Right lobe of liver (tissue), 4 donors: ENCODE measurements around the gene KHDC1L.

Experiments
- POLR2A ChIP-seq: fragments of 450-650 bp; IDR thresholded peaks from one replicate; pipeline ENCODE4 v1.6.1; 2017; ENCODE audit warnings: antibody characterized with exemption, mild to moderate bottlenecking
- TF ChIP-seq, protein P1 (sequence below), 4 donors: fragments of 200-600 bp in 3 of 4; fragments of 450-650 bp in 1 of 4; IDR thresholded peaks; one replicate each; pipeline versions ENCODE4 v1.5.1 to v1.8.0; 2016 to 2022; ENCODE audit warnings: antibody characterized with exemption in 4 of 4, mild to moderate bottlenecking in 2 of 4
- donor health status: DM: no; HTN: no; CAD: no.
- donor health status: DM: no; HTN: no; CAD: no.
- donor health status: DM: no; HTN: yes; CAD: no.

DNA sequence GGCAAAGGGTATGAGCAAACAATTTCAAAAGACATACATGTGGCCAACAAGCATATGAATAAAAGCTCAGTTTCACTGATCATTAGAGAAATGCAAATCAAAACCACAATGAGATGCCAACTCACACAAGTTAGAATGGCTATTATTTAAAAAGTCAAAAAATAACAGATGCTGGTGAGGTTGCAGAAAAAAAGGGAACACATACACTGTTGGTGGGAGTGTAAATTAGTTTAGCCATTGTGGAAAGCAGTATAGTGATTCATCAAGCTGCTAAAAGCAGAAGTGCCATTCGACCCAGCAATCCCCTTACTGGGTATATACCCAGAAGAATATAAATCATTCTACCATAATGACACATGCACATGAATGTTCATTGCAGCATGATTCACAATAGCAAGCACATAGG lies 6.7 kb upstream of the KHDC1L start:
- no peak for TF ChIP-seq POLR2A
- TF ChIP-seq, protein P1, sequence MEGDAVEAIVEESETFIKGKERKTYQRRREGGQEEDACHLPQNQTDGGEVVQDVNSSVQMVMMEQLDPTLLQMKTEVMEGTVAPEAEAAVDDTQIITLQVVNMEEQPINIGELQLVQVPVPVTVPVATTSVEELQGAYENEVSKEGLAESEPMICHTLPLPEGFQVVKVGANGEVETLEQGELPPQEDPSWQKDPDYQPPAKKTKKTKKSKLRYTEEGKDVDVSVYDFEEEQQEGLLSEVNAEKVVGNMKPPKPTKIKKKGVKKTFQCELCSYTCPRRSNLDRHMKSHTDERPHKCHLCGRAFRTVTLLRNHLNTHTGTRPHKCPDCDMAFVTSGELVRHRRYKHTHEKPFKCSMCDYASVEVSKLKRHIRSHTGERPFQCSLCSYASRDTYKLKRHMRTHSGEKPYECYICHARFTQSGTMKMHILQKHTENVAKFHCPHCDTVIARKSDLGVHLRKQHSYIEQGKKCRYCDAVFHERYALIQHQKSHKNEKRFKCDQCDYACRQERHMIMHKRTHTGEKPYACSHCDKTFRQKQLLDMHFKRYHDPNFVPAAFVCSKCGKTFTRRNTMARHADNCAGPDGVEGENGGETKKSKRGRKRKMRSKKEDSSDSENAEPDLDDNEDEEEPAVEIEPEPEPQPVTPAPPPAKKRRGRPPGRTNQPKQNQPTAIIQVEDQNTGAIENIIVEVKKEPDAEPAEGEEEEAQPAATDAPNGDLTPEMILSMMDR (IDR thresholded peaks at IDR 0.05) = no peak
